HG03575 (cell line): ENCODE results near the gene IGSF11.
"Not testable (repeated sequence)": the region's sequence is repeated elsewhere in the genome, so short reads cannot be mapped to it uniquely, and the experiment has no call there.

ENCODE experiments used
- ATAC-seq: cut with Tn5 transposase; IDR thresholded peaks from one replicate; pipeline ENCODE4 v1.9.1; 2021; ENCODE audit not compliant: unreplicated experiment, insufficient number of reproducible peaks, low FRiP score; ENCODE audit errors: extremely low read depth

IGSF11 gene

DNA sequence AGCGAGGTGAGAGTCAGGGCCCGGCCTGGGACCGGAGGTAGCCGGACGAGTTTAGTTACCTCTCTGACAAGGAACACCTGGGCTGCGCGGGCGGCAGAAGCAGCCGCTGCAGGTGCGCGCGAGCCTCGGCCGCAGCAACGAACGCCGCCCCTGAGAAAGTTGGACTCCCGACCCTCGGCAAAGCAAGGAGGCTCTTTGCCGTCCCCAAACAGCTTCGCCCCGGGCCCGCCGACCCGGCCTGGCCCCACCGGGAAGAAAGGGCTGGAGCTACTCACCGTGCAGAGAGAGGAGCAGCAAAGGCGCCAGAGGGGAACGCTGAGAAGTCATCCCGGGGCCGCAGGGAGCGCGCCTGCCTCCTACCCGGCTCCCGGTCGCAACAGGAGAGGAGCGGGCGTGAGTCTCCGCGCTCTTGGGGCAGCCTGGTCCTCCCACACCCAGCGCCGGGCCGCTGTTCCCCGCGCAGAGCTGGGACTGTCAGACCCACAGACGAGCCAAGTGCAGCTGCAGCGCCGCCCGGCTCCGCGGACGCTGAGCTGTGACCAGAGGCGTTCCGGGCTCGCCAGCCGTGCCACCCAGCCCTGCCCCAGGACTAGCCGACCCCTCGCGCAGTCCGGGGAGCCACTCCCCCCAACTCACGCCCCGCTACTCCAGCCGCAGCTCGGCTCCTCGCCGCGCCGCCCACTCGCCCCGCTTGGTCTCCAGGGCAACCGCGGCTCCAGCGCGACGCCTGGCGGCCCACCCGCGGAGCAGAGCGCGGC is at the start of gene IGSF11:
TSS of gene IGSF11 (minus strand) at position 591 of the 758 bp plus-strand sequence. CDS start at position 327, 264 bp downstream.
- no peak for ATAC-seq

DNA sequence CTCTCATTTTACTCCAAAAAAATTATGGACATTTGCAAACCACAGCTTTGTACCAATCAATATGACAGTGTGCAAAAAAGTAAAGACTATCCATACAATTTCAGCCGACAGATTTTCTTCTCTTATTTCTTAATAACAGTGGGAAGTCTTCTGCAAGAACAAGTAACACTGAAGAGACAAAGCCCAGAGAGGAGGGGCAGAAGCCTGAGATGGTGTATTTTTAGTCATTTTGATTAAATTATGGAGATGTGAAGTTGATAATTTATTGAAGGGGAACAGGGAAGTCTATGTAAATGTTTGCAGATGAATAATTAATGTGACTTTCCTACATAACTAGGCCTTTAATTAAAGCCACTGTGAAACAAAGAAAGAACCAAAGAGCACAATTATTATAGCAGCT is 45.7 kb upstream of the IGSF11 start:
- ATAC-seq = no peak

DNA sequence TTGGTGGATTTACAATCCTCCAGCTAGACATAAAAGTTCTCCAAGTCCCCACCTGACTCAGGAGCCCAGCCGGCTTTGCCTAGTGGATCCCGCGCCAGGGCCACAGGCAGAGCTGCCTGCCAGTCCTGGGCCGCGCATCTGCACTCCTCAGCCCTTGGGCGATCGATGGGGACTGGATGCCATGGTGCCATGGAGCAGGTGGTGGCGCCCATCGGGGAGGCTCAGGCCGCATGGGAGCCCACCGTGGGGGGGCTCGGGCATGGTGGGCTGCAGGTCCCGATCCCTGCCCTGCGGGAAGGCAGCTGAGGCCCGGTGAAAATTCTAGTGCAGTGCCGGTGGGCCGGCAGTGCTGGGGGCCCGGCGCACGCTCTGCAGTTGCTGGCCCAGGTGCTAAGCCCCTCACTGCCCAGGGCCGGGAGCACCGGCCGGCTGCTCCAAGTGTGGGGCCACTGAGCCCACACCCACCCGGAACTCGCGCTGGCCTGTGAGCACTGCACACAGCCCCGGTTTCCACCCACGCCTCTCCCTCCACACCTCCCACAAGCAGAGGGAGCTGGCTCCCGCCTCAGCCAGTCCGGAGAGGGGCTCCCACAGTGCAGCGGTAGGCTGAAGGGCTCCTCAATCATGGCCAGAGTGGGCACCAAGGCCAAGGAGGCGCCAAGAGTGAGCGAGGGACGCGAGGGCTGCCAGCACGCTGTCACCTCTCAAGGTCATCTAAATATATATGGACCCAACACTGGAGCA is 38.8 kb upstream of the IGSF11 start:
- no peak for ATAC-seq

DNA sequence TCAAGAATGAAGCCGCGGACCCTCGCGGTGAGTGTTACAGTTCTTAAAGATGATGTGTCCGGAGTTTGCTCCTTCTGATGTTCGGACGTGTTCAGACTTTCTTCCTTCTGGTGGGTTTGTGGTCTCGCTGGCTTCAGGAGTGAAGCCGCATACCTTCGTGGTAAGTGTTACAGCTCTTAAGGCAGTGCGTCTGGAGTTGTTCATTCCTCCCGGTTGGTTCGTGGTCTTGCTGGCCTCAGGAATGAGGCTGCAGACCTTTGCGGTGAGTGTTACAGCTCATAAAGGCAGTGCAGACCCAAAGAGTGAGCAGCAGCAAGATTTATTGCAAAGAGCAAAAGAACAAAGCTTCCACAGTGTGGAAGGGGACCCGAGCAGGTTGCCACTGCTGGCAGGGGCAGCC is 37.8 kb upstream of the IGSF11 start:
- not testable (repeated sequence) for ATAC-seq

DNA sequence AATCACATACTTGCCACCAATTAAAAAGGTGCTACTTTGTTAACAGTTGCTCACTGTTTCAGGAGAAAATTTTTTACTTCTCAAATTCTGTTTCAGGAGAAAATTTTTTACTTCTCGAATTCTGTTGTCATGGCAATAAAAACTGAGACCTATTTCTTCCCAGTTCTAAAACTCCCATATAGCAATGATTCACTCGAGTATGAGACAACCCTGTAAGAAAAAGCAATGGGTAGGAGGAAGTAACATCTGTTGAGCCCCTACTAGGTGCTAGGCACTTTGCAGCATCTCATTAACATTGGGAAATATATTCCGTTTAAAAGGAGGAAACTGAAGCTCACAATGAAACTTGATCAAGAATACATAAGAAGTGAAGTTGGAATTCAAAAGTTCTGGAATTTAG is 35.1 kb upstream of the IGSF11 start:
- no peak for ATAC-seq

GRCh38 chr3:119063471-119063870 is 28.8 kb upstream of the IGSF11 start:
- ATAC-seq = no peak

DNA sequence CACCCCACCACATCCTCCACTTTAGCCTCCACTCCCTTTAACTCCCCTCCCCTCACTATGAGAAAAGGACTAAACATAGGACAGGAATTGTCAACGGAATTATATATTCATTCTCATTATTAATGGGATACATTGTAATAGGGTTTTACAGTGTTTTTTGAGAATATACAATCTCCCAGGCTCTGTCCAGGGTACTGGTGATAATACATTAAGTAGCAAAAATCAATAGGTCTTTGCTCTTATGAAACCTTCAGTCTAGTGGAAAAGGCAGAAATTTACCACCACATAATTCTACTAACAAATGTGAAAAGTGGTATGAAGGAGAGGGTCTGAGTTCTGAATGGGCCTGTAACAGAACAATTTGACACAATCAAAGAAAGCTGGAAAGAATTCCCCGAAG is 28.2 kb upstream of the IGSF11 start:
- ATAC-seq = no peak

GRCh38 chr3:119044593-119044992 is 9.9 kb upstream of the IGSF11 start:
- ATAC-seq = no peak

DNA sequence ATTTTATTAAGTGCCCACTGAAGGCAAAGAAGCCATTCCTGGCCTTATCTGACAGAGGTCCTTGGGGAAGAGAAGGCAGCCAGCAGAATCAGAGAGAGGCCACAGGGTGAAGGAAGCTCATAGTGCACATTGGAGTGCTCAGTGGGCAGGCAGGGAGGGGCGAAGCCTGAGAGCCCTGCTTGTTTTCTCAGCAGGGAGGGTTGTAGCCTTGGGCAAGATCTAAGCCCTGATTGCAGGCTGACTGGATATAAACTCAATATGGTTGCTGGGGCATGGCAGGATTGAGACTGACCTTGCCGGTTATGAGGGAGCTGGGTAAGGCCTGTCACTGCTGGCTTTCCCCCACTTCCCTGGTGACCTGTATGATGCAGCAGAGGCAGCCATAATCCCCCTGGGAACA is 7.5 kb upstream of the IGSF11 start:
- ATAC-seq = no peak

DNA sequence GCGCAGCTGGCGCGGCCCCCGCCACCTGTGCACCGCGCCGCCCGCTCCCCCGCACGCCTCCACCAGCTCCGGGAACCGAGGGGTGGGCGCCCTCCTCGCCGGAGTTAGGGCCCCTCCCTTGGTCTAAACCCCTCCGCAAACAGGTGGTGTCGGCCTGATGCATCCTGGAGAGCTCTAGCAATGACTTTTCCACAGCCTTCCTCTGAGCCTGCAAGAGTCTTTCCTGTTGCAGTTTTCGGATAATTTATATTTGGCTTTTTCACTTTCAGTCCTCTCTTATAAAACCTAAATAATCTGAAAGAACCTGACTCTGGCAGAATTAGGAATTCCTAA is 334 bp upstream of the IGSF11 start:
- no peak for ATAC-seq

DNA sequence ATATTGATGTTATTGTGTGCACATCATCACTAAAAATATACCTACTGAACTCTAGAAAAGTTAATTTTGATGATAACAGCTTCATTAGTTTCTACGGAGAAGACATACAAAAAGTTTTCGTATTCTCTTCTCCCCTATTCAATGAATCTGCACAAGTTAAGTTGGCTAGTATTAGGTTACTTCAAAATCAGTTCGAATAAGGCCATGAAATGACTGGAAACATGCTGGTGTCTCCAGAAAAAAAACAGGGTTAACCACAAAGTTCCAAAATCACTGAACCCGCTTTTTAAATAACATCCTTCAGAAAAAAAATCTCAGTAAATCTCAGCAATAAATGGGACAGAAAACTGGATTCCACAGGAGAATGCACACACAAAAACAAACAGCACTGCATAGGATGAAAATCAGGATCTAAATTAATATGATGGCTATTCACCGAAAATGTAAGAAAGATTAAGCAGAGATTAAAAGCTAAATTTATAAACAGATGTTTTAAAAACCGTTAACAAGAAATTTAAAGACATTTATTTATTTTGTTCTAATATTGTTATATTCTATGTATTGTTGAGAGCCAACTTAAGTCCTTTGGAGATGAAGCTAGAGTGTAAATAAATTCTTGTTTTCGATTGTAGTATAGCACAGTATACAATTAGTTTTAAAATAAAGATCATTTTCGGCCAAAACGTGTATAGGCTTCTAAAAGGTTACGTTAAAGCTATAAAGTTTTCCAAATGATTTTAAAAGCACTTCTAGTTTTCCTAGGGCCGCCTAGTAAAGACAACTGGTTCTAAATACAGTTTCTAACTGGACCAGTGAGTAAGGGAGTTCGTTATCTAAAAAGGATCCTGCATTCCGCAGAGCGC is 1.0 kb downstream of the IGSF11 start:
- no peak for ATAC-seq

DNA sequence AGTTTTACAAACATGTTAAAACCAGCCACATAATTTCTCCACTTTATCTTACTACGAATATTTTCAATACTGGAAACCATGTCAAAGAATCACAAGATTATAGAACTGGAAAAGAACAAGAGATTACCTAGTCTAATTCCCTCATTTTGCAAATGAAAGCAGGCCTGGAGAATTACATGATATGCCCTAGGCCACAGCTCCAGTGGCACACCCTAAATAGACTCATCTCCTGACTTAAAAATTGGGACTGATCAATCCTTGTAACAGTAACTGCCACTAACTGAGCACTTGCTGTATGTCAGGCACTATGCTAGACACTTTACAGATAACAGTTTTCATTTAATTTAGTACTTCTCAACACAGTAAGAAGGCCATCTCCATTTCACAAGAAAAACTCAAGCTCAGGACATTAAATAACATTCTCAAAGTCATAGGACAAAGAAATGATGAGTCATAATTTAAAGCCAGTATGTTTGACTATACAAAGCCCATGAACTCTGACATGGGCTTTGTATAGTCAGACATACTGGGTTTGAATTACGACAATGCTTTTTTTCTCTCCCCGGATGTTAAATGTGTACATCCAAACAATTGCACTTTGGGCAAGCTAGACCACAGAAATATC is 9.4 kb downstream of the IGSF11 start:
- no peak for ATAC-seq

DNA sequence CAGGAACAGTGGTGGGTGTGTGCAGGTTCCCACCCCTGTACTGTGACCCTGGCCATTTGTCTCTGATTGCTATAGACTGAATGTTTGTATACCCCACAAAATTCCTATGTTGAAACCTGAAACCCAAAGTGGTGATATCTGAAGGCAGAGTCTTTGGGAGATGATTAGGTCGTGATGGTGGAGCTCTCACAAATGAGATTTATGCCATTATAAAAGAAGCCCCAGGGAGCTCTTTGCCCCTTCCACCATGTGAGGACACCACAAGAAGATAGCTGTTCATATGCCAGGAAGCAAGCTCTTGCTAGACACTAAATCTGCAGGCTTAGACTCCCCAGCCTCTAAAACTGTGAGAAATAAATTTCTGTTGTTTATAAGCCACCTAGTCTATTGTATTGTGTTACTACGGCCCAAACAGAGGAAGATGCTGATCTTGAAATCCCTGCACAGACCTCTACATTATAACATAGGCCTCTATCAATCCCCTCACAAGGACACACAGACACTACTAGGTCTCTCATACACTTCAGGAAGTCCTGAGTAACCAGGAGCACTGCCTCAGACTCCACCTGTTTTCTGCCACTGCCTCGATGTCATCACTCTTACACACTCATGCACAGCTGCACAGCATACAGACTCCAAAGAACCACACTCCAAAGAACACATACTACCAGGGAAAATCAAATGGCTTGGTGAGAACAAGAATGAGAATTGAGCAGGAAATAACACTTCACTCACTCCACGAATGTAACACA is 14.7 kb downstream of the IGSF11 start:
- ATAC-seq = no peak

DNA sequence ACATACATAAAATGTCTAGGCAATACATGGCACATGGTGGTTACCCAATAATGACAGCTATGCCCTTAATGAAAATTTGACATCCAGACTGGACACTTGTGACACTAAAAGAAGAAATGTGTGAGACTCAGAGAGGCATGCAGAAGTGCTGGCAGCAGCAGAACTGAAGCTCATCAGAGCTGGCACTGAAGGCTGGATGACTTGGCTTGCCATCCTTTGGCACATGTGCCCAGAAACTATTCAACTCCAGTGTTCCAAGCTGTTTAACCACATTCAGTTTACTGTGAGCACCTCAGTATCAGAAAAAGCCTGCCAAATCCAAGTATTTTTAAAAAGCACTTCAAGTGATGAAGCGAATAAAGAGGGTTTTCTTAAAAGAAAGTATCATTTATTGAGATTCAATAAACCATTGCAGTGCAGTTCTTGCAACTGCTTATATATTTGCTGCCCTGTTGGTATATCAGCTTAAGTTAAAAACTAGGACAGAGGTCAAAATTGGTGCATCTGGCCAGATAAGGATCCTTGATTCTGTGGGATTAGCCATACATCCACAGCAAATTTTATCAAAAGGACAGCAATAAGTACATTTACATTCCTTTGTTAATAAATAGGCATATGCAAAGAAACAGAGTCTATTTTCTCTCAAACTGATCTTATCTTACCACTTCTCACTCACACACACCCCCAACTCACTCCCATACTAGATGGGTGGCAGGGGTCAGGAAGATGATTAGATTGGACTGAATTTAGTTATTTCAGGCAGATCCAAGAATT is 15.8 kb downstream of the IGSF11 start:
- ATAC-seq = no peak

DNA sequence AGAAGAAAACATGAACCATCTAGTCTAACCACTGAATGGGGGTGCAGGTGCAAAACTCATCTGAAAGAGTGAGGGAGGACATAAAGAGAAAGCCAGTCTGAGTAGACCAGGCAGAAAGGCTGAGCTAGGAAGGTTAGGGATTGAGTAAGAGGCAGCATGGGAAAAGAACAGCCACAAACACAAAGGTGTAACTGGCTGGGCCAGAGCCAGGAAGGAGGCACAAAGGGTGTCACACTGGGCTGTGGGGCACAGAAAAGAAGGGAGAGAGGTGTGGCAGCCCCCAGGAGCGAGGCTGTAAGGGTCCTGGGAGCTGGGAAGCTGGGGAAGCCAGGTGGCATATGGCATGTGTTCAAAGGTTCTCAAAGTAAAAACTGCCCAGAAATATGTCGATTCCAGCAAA is 18.7 kb downstream of the IGSF11 start:
- ATAC-seq = no peak

DNA sequence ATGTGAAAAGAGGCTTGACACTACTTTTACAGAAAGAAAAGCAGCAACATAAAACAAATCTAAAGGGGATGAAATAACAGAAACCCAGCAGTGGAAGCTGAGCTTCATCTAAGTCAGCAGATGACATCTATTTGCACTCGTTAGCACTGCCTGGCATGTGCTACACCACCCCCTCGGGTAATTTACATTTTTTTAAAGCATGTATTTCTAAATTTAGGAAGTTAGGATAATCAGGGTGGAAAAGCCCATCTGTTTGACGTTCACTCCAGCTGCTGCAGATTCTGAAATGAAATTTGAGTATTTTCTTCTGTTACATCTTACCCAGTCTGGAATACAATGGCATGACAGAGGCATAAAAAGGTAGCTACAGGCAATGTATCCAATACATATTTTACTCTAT is 20.7 kb downstream of the IGSF11 start:
- ATAC-seq = no peak

DNA sequence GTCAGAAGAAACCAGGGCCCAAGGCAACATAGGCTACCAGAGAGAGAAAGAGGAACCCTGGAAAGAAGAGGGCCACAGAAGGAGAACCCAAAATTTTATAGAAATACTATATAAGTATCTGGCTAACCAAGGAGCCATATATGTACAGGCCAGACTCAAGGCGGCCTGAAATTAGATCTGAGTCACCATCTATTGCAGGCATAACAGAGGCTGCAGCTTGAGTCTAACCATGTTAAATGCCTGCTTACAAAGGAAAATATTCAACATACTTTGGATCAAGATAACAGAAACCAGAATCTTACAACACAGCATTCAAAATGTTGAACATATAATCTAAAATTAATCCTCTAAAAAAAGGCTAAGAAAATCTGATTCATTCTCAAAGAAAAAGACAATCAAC is 23.1 kb downstream of the IGSF11 start:
- ATAC-seq = no peak

DNA sequence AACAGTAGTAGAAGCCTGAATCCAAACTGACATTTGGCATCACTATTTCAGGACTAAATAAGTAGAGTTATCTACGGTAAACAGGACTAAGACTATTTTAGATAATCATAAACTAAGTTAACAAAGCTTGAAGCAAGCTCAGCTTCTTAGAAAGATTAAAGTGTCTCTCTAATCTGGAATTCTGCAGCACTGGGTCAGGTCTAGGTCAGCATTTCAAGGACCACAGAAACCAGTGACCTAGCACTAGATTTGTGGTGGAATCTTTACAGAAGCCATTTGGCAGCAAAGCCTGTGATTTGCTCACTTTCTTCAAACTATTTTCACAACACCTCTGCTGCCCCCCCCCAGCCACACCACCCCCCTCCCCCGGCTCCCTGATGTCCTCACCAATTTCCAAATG is 37.5 kb downstream of the IGSF11 start:
- ATAC-seq = no peak
